Heart left ventricle (tissue), 16 donors: ENCODE results near the gene ATG14. TPM values are rescaled to one million over a fixed set of nuclear protein-coding genes. Genes with fewer than 3 reads are reported as not detected.
"Not testable (repeated sequence)": the region's sequence is repeated elsewhere in the genome, so short reads cannot be mapped to it uniquely, and the experiment has no call there.

ENCODE experiments used
- ATAC-seq, 4 donors: fragments of 200-7000 bp; cut with Tn5 transposase; one replicate each; pipeline ENCODE4 v1.9.1; 2020 to 2022; ENCODE audit warnings: moderate library complexity in 4 of 4, mild to moderate bottlenecking in 3 of 4, moderate number of reproducible peaks in 1 of 4
- DNase-seq, 5 donors: peaks; one replicate each; pipeline ENCODE4 v3.0.0-alpha.2; 2020
- H3K27ac ChIP-seq, 12 donors: fragments of 200-600 bp; sonication (generic) in 4 of 12; one replicate each; pipeline versions ENCODE4 v1.5.0 to v1.8.0; 2016 to 2022; ENCODE audit warnings: mild to moderate bottlenecking in 2 of 12
- H3K27me3 ChIP-seq, 9 donors: fragments of 200-600 bp; sonication (generic) in 2 of 9; one replicate each; pipeline versions ENCODE4 v1.5.1 to v1.8.0; 2016 to 2022; ENCODE audit warnings: mild to moderate bottlenecking in 3 of 9
- H3K36me3 ChIP-seq, 9 donors: fragments of 200-600 bp; sonication (generic) in 2 of 9; one replicate each; pipeline versions ENCODE4 v1.5.0 to v1.8.0; 2018 to 2022; ENCODE audit warnings: mild to moderate bottlenecking in 2 of 9
- H3K4me1 ChIP-seq, 12 donors: fragments of 200-600 bp; sonication (generic) in 4 of 12; one replicate each; pipeline versions ENCODE4 v1.5.0 to v1.8.0; 2016 to 2022; ENCODE audit warnings: mild to moderate bottlenecking in 3 of 12
- H3K4me3 ChIP-seq, 12 donors: fragments of 200-600 bp; sonication (generic) in 4 of 12; one replicate each; pipeline versions ENCODE4 v1.5.0 to v1.8.0; 2017 to 2022; ENCODE audit warnings: mild to moderate bottlenecking in 9 of 12, moderate library complexity in 4 of 12
- H3K9me3 ChIP-seq, 12 donors: fragments of 200-600 bp; sonication (generic) in 4 of 12; one replicate each; pipeline versions ENCODE4 v1.5.0 to v1.8.0; 2016 to 2022; ENCODE audit warnings: mild to moderate bottlenecking in 1 of 12
- POLR2A ChIP-seq, 2 donors: fragments of 450-650 bp; IDR thresholded peaks; one replicate each; pipeline ENCODE4 v1.6.1; 2017; ENCODE audit warnings: antibody characterized with exemption in 2 of 2, mild to moderate bottlenecking in 2 of 2, moderate library complexity in 2 of 2
- WGBS, 4 donors: extraction: QIAGEN DNeasy Blood & Tissue Kit in 2 of 4; methylation state at CpG; one replicate each; pipeline versions ENCODE4 v1.1.5 to v1.1.7; 2013 to 2018; 5-methylcytosine and 5-hydroxymethylcytosine counted together
- intact Hi-C, 10 donors: fragments of 100-400 bp; cut with DNase I; formaldehyde crosslinking; loops; one replicate each; pipeline versions ENCODE4 v1.11.1 to v1.14.2; 2022
- long read RNA-seq, 3 donors: library from polyadenylated mRNA; unstranded; transcript quantifications; one replicate each; pipeline ENCODE4 v2.0.0, GENCODE V29; 2020 to 2021
- polyA plus RNA-seq, 2 donors: library from polyadenylated mRNA; stranded (reverse); fragments of 200-250 nt; gene quantifications; one replicate each; pipeline ENCODE4 v1.2.3, GENCODE V29; 2013
- total RNA-seq, 9 donors: library from RNA; depleted of rRNA in 2 of 9; stranded (reverse); fragments of >200 nt in 2 of 9; fragmentation: NEBNext Ultra II Directional in 3 of 9; extraction: Animal tissue kit (Norgen Biotek cat#: 25700) in 3 of 9; gene quantifications; one replicate each; pipeline versions ENCODE4 v1.1.0 to v1.2.4, GENCODE V29; 2016 to 2023
- TF ChIP-seq, protein P1 (sequence below), 12 donors: fragments of 200-600 bp; sonication (generic) in 4 of 12; IDR thresholded peaks; one replicate each; pipeline versions ENCODE4 v1.5.0 to v1.8.0; 2018 to 2022; ENCODE audit warnings: antibody characterized with exemption in 12 of 12, mild to moderate bottlenecking in 5 of 12
- donor health status: ischemic (EF 13 %, LVEDD 7.1; RV severe dilation, severe dysfunction).
- donor health status: healthy with polysubstance abuse.
- donor health status: DM: no; HTN: yes; CAD: no.
- donor health status: DM: no; HTN: no; CAD: no.
- donor health status: ischemic (EF 25% LVEDD 6.9; RV normal size, moderate dysfunction).
- donor health status: ischemic (EF 25% LVEDD 5.7; RV mildly dilated, moderate dysfunction).
- donor health status: healthy.
- donor health status: DM: yes; HTN: yes; CAD: no.
- donor health status: ischemic (EF 35%, LVEDD 5.7; RV mildly dilated, moderate dysfunction).
- donor health status: nonischemic (EF 11% LVEDD 7.7; RV severe dilation, severe dysfunction).
- donor health status: DM: yes; HTN: yes; CAD: no.
- donor health status: PGD.
- donor health status: ischemic (EF 29% LVEDD 5.4; RV normal size, mild dysfunction).
- donor health status: nonischemic (EF 23%, LVEDD 6.1; RV moderate dilation, normal function).

The ATG14 gene
- 10 to 100 TPM in 8 of 9 donors, 1 to 10 TPM in 1; 8.7 to 16.2 (median 12.9) TPM for total RNA-seq
- 1 to 10 TPM; 5.9 to 9.1 TPM for polyA plus RNA-seq
- long read RNA-seq, donor 1, full-length matches to known transcripts: 1 of 10 reads
- long read RNA-seq, donor 1, partial matches to known transcripts: 2 of 10 reads
- long read RNA-seq, donor 1, other reads (novel, unspliced or antisense): 7 of 10 reads
- long read RNA-seq, donor 2, full-length matches to known transcripts: 7 of 13 reads
- long read RNA-seq, donor 2, partial matches to known transcripts: 4 of 13 reads
- long read RNA-seq, donor 2, other reads (novel, unspliced or antisense): 2 of 13 reads
- long read RNA-seq, donor 3, full-length matches to known transcripts: 2 of 6 reads
- long read RNA-seq, donor 3, partial matches to known transcripts: 1 of 6 reads
- long read RNA-seq, donor 3, other reads (novel, unspliced or antisense): 3 of 6 reads

GRCh38 chr14:55411426-55412389, at the start of gene ATG14:
ATG14 (minus strand) TSS chr14:55411830; CDS start chr14:55411822, 8 bp downstream.
- intact Hi-C loops: loop anchor here in 5 of 10 donors (5.0 to 10.0 kb wide), 3 partner anchors 137 to 144 kb away; partner anchors contain the start of gene FBXO34 (in 4 of the 5)
- ATAC-seq (peak; percentile 96 to 100 (median 100)), DNase-seq (peak; percentile 88 to 90 (median 89))
- WGBS, 4 donors: 3 to 4% (median 3%) methylated on average over 44 to 57 of the region's 57 CpGs
- peaks cover 0 to 7% (median 0%) of the 10 kb centered on the region in 9 donors for H3K36me3 ChIP-seq
- H3K27ac ChIP-seq: peak within 1 kb of the TSS; percentile 61 to 93 (median 88)
- H3K4me3 ChIP-seq: peak within 1 kb of the TSS; percentile 72 to 97 (median 88)
- peaks cover 5 to 33% (median 23%) of the 10 kb centered on the region in 12 donors for H3K4me1 ChIP-seq
- no peaks in the 10 kb centered on the region for H3K27me3 ChIP-seq
- H3K9me3 ChIP-seq: no peaks in the 10 kb centered on the region
- TF ChIP-seq POLR2A (IDR thresholded peaks at IDR 0.05): peak in 1 of 2 donors; percentile 57
- TF ChIP-seq, protein P1, sequence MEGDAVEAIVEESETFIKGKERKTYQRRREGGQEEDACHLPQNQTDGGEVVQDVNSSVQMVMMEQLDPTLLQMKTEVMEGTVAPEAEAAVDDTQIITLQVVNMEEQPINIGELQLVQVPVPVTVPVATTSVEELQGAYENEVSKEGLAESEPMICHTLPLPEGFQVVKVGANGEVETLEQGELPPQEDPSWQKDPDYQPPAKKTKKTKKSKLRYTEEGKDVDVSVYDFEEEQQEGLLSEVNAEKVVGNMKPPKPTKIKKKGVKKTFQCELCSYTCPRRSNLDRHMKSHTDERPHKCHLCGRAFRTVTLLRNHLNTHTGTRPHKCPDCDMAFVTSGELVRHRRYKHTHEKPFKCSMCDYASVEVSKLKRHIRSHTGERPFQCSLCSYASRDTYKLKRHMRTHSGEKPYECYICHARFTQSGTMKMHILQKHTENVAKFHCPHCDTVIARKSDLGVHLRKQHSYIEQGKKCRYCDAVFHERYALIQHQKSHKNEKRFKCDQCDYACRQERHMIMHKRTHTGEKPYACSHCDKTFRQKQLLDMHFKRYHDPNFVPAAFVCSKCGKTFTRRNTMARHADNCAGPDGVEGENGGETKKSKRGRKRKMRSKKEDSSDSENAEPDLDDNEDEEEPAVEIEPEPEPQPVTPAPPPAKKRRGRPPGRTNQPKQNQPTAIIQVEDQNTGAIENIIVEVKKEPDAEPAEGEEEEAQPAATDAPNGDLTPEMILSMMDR (IDR thresholded peaks at IDR 0.05): no peak

DNA sequence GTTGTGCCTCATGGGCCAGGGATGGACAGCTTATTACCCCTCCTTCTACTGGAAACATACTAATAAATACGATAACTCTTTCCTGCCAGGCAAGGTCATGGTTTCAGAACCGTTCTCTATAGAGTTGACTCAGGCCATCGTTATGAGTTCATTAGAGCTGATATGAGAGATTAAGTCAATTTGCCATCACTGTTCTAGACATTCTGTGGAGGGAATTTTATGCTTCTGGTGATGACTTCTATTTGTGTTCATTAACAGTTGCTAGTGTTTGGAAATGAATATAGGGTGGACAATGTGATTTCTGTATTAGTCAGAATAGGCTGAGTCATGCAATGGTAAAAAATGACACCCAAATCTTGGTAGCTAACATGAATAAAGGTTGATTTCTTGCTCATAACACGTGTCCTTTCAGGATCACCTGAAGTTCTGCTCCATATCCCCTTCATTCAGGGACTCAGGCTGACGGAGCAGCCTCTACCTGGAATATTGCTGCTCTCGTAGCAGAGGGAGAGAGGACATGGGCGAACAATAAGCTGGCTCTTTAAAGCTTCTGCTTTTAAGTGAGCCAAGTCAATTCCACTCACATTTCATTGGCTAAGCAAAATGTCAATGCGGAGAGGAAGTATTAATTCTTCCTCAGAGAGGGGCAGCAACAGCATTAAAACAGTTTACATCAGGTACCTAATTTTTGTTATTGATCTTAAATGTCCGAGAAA, 47.3 kb upstream of the ATG14 start:
- DNase-seq: no peak
- Histone ChIP-seq H3K9me3 (no peaks in the 10 kb centered on the region), H3K4me3 (no peak overlapping the region), H3K27me3 (no peaks in the 10 kb centered on the region), H3K27ac (no peak overlapping the region), H3K4me1 (peaks cover 0 to 20% (median 8%) of the 10 kb centered on the region in 12 donors), H3K36me3 (no peaks in the 10 kb centered on the region)
- no peak for ATAC-seq
- WGBS, 4 donors: 76 to 85% (median 81%) methylated on average over 9 of the region's 9 CpGs
- TF ChIP-seq, protein P1 (IDR thresholded peaks at IDR 0.05): no peak
- no peak for TF ChIP-seq POLR2A (IDR thresholded peaks at IDR 0.05)
- intact Hi-C loops: no loop called here

GRCh38 chr14:55457496-55457895, 45.9 kb upstream of the ATG14 start:
- no peak for DNase-seq
- Histone ChIP-seq H3K9me3 (no peaks in the 10 kb centered on the region), H3K4me1 (peaks cover 0 to 25% (median 10%) of the 10 kb centered on the region in 12 donors), H3K27ac (no peak overlapping the region), H3K4me3 (no peak overlapping the region), H3K36me3 (no peaks in the 10 kb centered on the region), H3K27me3 (no peaks in the 10 kb centered on the region)
- no peak for ATAC-seq
- WGBS, 4 donors: 71 to 91% (median 90%) methylated on average over 6 of the region's 6 CpGs
- TF ChIP-seq POLR2A (IDR thresholded peaks at IDR 0.05): no peak
- TF ChIP-seq, protein P1 (IDR thresholded peaks at IDR 0.05): no peak
- intact Hi-C loops: no loop called here

DNA sequence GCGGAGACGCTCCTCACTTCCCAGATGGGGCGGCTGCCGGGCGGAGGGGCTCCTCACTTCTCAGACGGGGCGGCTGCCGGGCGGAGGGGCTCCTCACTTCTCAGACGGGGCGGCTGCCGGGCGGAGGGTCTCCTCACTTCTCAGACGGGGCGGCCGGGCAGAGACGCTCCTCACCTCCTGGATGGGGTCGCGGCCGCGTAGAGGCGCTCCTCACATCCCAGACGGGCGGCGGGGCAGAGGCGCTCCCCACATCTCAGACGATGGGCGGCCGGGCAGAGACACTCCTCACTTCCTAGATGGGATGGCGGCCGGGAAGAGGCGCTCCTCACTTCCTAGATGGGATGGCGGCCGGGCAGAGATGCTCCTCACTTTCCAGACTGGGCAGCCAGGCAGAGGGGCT, 44.8 kb upstream of the ATG14 start:
- intact Hi-C loops: not testable (repeated sequence)
- H3K4me1 ChIP-seq: peaks cover 0 to 30% (median 13%) of the 10 kb centered on the region in 12 donors
- WGBS, 4 donors: 90 to 100% (median 96%) methylated on average over 4 to 26 of the region's 34 CpGs

More for the DNA sequence above, 44.8 kb upstream of the ATG14 start:
- not testable (repeated sequence) for H3K27me3 ChIP-seq, DNase-seq, H3K9me3 ChIP-seq, H3K27ac ChIP-seq, H3K36me3 ChIP-seq, H3K4me3 ChIP-seq, ATAC-seq
